ENCODE measurements around the gene TRIM38.

DNA sequence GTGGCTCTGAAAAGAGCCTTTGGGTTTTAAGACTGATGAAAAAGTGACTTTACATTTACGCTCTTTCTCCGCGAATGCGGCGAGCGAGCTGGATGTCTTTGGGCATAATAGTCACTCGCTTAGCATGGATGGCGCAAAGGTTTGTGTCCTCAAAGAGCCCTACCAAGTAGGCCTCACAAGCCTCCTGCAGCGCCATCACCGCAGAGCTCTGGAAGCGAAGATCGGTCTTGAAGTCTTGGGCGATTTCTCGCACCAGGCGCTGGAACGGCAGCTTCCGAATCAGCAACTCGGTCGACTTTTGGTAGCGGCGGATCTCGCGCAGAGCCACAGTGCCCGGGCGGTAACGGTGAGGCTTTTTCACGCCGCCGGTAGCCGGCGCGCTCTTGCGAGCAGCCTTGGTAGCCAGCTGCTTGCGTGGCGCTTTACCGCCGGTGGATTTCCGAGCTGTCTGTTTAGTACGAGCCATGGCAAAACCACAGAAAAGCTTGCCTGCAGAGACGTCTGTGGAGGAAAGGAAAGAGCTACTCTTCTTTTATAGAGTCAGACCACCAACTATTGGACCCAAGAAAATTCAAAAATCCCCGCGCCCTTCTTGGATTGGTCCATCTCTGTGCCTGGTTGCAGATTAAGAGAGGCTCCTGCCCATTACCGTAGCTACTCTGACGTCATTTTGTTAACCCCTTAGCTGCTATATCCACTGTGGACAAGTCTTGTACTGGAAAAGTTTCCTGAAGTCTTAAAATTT, 69.2 kb downstream of the TRIM38 start:
- TF ChIP-seq, protein P1, sequence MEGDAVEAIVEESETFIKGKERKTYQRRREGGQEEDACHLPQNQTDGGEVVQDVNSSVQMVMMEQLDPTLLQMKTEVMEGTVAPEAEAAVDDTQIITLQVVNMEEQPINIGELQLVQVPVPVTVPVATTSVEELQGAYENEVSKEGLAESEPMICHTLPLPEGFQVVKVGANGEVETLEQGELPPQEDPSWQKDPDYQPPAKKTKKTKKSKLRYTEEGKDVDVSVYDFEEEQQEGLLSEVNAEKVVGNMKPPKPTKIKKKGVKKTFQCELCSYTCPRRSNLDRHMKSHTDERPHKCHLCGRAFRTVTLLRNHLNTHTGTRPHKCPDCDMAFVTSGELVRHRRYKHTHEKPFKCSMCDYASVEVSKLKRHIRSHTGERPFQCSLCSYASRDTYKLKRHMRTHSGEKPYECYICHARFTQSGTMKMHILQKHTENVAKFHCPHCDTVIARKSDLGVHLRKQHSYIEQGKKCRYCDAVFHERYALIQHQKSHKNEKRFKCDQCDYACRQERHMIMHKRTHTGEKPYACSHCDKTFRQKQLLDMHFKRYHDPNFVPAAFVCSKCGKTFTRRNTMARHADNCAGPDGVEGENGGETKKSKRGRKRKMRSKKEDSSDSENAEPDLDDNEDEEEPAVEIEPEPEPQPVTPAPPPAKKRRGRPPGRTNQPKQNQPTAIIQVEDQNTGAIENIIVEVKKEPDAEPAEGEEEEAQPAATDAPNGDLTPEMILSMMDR (IDR thresholded peaks at IDR 0.05): no peak
- no peak for TF ChIP-seq POLR2A (IDR thresholded peaks at IDR 0.05)
